BJ (cell line): ENCODE data around the gene CDS2. TPM values are rescaled to one million over a fixed set of nuclear protein-coding genes. Genes with fewer than 3 reads are reported as not detected.

Experiments used
- CTCF ChIA-PET: fragments of 350-600 bp; formaldehyde crosslinking; extraction: SDS; loops from one replicate; lab custom pipeline; 2021; ENCODE audit warnings: antibody characterized with exemption, inconsistent platforms; lab: Yijun Ruan, JAX
- POLR2A ChIA-PET: fragments of 300-600 bp; sonication (Branson Sonifier 250); formaldehyde crosslinking; extraction: SDS; loops from one replicate; lab custom pipeline; 2021; ENCODE audit warnings: antibody characterized with exemption; lab: Charles Lee
- DNase-seq: peaks from one replicate; pipeline ENCODE4 v3.0.0-alpha.2; 2011; ENCODE audit warnings: low read depth
- H3K27me3 ChIP-seq: 2 replicates; pipeline ENCODE4 v1.6.0; 2011; ENCODE audit warnings: low read length; ENCODE audit not compliant: control insufficient read depth, insufficient read depth
- H3K36me3 ChIP-seq: 2 replicates; pipeline ENCODE4 v1.5.1; 2011; ENCODE audit warnings: low read length; ENCODE audit not compliant: control insufficient read depth, insufficient read depth
- H3K4me3 ChIP-seq: 2 replicates; pipeline ENCODE4 v1.5.1; 2011; ENCODE audit warnings: low read depth, mild to moderate bottlenecking, control low read depth, low read length
- polyA plus RNA-seq: library from polyadenylated mRNA; depleted of rRNA; stranded (reverse); fragments of >200 nt; gene quantifications from 2 replicates; pipeline ENCODE4 v1.2.3, GENCODE V29; 2011
- TF ChIP-seq, protein P1 (sequence below): IDR thresholded peaks from 2 replicates; pipeline ENCODE4 v1.5.1; 2011; ENCODE audit warnings: low read depth, mild to moderate bottlenecking, control low read depth, inconsistent platforms, low read length, moderate library complexity; ENCODE audit not compliant: insufficient read depth

Gene CDS2
- polyA plus RNA-seq, 1 experiment: 25.2 TPM

DNA sequence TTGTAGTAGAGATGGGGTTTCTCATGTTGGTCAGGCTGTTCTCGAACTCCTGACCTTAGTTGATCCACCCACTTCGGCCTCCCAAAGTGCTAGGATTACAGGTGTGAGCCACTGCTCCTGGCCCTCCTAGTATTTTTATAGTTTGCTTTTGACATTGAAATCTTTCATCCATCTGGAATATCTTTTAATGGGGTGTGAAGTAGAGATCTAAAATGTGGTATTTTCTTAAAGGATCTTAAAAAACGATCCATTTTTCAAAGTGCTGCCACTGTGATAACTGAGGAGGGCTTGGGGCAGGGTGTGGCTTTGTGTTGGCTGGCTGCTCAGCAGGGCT is 23.1 kb downstream of the CDS2 start:
- TF ChIP-seq, protein P1, sequence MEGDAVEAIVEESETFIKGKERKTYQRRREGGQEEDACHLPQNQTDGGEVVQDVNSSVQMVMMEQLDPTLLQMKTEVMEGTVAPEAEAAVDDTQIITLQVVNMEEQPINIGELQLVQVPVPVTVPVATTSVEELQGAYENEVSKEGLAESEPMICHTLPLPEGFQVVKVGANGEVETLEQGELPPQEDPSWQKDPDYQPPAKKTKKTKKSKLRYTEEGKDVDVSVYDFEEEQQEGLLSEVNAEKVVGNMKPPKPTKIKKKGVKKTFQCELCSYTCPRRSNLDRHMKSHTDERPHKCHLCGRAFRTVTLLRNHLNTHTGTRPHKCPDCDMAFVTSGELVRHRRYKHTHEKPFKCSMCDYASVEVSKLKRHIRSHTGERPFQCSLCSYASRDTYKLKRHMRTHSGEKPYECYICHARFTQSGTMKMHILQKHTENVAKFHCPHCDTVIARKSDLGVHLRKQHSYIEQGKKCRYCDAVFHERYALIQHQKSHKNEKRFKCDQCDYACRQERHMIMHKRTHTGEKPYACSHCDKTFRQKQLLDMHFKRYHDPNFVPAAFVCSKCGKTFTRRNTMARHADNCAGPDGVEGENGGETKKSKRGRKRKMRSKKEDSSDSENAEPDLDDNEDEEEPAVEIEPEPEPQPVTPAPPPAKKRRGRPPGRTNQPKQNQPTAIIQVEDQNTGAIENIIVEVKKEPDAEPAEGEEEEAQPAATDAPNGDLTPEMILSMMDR: no peak
- Histone ChIP-seq H3K27me3 (no peaks in the 10 kb centered on the region), H3K4me3 (no peak overlapping the region), H3K36me3 (no peaks in the 10 kb centered on the region)
- POLR2A ChIA-PET: no interaction called here
- no peak for DNase-seq
- CTCF ChIA-PET: interaction anchor here (0.7 kb wide), 1 partner anchor 42 kb away, joined by 3 read pairs; no protein-coding TSS in a partner anchor

DNA sequence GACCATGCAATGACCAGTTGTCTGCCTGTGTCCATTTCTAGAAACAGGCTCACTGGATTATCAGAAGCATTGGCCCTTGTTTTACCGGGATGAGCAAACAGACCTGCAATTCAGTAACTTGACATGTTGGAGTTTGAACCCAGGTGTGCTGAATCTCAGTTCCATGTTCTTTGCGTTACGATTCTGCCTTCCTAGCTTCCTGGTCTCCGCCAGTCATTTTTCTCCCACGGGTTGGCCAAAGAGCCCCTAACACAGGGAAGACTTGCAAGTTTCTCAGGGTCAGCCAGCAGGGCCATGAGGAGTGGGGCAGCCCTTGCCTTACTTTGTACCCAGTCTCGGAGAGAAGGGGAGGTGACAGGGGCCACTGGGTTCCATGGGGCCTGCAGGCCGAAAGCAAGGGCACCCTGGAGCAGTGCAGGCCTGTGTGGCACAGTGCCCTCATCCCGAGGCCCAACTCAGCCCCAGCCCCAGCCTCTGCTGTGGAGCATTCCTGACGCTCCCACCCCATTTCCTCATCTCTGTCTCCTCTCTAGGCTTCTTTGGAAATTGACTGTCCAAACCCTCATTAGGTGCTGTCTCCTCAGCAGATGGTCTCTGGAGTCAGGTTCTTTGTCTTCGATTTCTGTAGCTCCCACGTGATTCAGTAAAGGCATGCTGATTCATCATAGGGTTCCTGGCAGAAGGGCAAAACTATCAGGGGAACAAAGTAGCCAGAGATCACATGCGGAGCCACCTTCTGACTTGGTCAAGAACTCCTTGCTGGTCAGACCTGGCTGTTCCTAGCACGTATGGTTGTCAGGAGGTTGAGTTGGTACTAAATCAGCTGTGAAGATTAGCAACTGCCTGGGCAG is 23.6 kb downstream of the CDS2 start:
- H3K4me3 ChIP-seq: no peak overlapping the region
- no peak for DNase-seq
- POLR2A ChIA-PET: no interaction called here
- no peaks in the 10 kb centered on the region for H3K36me3 ChIP-seq
- CTCF ChIA-PET: interaction anchor here (0.7 kb wide), 1 partner anchor 42 kb away, joined by 3 read pairs; no protein-coding TSS in a partner anchor
- no peaks in the 10 kb centered on the region for H3K27me3 ChIP-seq
- TF ChIP-seq, protein P1: no peak

DNA sequence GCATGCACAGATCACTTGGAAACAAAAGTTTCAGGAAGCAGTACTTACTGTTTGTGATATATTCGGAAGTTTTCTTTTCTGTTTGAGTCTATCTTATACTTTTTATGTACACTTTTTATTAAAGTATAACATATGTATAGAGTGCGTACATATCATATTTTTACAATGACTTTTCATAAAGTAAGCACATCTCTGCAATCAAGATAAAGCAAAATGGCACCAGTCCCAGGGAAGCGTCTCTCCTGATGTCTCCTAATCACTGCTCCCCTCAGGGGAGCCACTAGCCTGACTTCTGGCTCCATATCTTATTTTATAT is 26.3 kb downstream of the CDS2 start:
- TF ChIP-seq, protein P1: no peak
- CTCF ChIA-PET: interaction anchor here (0.5 to 2.7 kb wide), 3 partner anchors 16 to 39 kb away, joined by 5 to 8 read pairs (median 6); partner anchors contain the start of gene CDS2
- Histone ChIP-seq H3K27me3 (no peaks in the 10 kb centered on the region), H3K36me3 (no peaks in the 10 kb centered on the region), H3K4me3 (no peak overlapping the region)
- DNase-seq: no peak
- POLR2A ChIA-PET: no interaction called here

DNA sequence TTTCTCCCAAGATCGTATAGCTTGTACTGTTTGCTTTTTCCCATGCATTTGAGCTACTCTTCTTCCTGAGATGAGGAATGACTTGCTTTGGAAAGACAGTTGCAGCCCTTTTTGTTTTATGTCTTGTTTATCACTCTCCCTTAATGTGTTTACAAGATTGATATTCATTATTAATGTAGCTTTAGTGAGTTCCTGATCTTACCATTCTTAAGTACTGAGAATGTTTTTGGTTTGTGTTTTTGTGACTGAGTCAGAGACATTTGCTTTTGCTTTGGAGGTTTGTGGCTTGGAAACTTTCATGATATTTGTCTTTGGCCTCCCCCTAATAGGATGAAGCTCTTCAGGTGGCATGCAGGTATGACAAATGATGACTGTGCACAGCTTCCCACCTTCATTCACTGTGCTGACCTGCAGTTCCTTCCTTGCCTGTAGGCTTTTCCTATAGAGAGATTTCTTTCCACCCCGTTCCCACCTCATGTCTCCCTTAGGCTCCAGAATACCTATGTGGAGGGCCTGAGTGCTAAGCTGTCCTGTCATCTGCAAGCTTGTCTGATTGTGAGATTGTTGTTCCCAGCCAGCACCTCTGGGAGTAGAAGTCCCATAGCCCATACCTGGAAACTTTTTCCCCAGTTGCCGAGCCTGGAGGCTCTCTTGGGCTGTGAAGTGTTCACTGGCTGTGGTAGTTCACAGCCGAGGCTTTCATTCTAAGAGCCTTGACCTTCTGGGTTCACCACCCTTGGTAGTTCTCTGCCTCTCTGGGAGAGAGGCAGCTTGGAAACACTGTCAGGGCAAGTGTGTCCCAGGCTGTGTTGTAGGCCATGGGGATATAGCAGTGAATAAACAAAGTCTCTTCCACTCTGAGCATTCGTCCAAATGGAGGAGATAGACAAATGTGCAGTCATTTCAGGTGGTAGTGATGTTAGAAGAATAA is 27.1 kb downstream of the CDS2 start:
- no peak overlapping the region for H3K4me3 ChIP-seq
- DNase-seq: no peak
- H3K27me3 ChIP-seq: no peaks in the 10 kb centered on the region
- TF ChIP-seq, protein P1: no peak
- POLR2A ChIA-PET: no interaction called here
- CTCF ChIA-PET: interaction anchor here (0.5 to 2.7 kb wide), 4 partner anchors 15 to 38 kb away, joined by 3 to 8 read pairs (median 6); partner anchors contain the start of gene CDS2
- H3K36me3 ChIP-seq: no peaks in the 10 kb centered on the region

DNA sequence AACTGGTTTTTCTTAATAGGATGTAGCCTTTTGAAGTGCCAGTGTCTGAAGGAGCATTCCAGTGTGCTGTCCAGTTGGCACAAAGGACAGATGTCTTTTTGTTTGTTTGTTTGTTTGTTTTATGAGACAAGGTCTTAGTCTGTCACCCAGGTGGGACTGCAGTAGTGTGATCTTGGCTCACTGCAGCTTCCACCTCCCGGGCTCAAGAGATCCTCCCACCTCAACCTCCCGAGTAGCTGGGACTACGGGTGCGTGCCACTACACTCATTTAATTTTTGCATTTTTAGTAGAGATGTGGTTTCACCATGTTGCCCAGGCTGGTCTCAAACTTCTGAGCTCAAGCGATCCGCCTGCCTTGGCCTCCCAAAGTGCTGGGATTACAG is 27.7 kb downstream of the CDS2 start:
- POLR2A ChIA-PET: no interaction called here
- no peaks in the 10 kb centered on the region for H3K27me3 ChIP-seq
- TF ChIP-seq, protein P1: no peak
- no peaks in the 10 kb centered on the region for H3K36me3 ChIP-seq
- no peak for DNase-seq
- no peak overlapping the region for H3K4me3 ChIP-seq
- CTCF ChIA-PET: interaction anchor here (1.0 to 2.7 kb wide), 3 partner anchors 14 to 28 kb away, joined by 3 to 8 read pairs (median 6); partner anchors contain the start of gene CDS2
